WTC11 (cell line): Measurements from ENCODE around the gene CMA1. TPM values are rescaled to one million over a fixed set of nuclear protein-coding genes. Genes with fewer than 3 reads are reported as not detected.

Source experiments
- ATAC-seq: fragments of 200-7000 bp; cut with Tn5 transposase; 2 replicates; pipeline ENCODE4 v1.10.0; 2021; ENCODE audit warnings: mild to moderate bottlenecking, moderate library complexity
- CTCF ChIA-PET: fragments of 300-600 bp; sonication (Branson Sonifier 250); formaldehyde crosslinking; loops from one replicate; lab custom pipeline; 2021; ENCODE audit warnings: antibody characterized with exemption; lab: Charles Lee
- POLR2A ChIA-PET: fragments of 350-600 bp; sonication (Branson Sonifier 250); formaldehyde crosslinking; loops from one replicate; lab custom pipeline; 2021; ENCODE audit warnings: antibody characterized with exemption; lab: Charles Lee
- DNase-seq: peaks from one replicate; pipeline ENCODE4 v3.0.0; 2021; ENCODE audit warnings: low spot score
- H3K27ac Mint-ChIP-seq: 2 replicates; pipeline ENCODE4 v1.8.0; 2021; ENCODE audit warnings: mixed read lengths
- H3K27me3 Mint-ChIP-seq: 2 replicates; pipeline ENCODE4 v1.8.0; 2021; ENCODE audit warnings: low read depth, mild to moderate bottlenecking, moderate library complexity, mixed read lengths
- H3K36me3 Mint-ChIP-seq: 2 replicates; pipeline ENCODE4 v1.8.0; 2021; ENCODE audit warnings: mixed read lengths
- H3K4me1 Mint-ChIP-seq: 2 replicates; pipeline ENCODE4 v1.8.0; 2022; ENCODE audit warnings: mixed read lengths
- H3K4me3 Mint-ChIP-seq: 2 replicates; pipeline ENCODE4 v1.8.0; 2021; ENCODE audit warnings: mild to moderate bottlenecking, moderate library complexity, mixed read lengths
- H3K9me3 Mint-ChIP-seq: 2 replicates; pipeline ENCODE4 v1.8.0; 2021; ENCODE audit warnings: mixed read lengths
- CREB1 ChIP-seq: sonication (generic); formaldehyde crosslinking; IDR thresholded peaks from 2 replicates; pipeline ENCODE4 v1.8.0; 2023; ENCODE audit warnings: mild to moderate bottlenecking, missing genetic modification reagents
- CREM ChIP-seq: sonication (generic); formaldehyde crosslinking; IDR thresholded peaks from 2 replicates; pipeline ENCODE4 v1.8.1; 2022; ENCODE audit warnings: mild to moderate bottlenecking, missing genetic modification reagents, moderate library complexity
- CTCF ChIP-seq: fragments of 200-600 bp; IDR thresholded peaks from 2 replicates; pipeline ENCODE4 v1.8.0; 2022; ENCODE audit warnings: antibody characterized with exemption
- ELF4 ChIP-seq: sonication (generic); formaldehyde crosslinking; IDR thresholded peaks from 2 replicates; pipeline ENCODE4 v1.8.1; 2022; ENCODE audit warnings: low read depth, mild to moderate bottlenecking, moderate library complexity, missing genetic modification reagents
- EMX1 ChIP-seq: fragments of 250-450 bp; sonication (Bioruptor Pico); IDR thresholded peaks from 2 replicates; pipeline ENCODE4 v1.8.0; 2021; ENCODE audit warnings: mild to moderate bottlenecking
- GRHL2 ChIP-seq: fragments of 250-450 bp; sonication (Bioruptor Pico); IDR thresholded peaks from 2 replicates; pipeline ENCODE4 v1.8.0; 2022; ENCODE audit warnings: mild to moderate bottlenecking, moderate library complexity; ENCODE audit not compliant: insufficient replicate concordance, severe bottlenecking
- MLX ChIP-seq: sonication (generic); formaldehyde crosslinking; IDR thresholded peaks from 2 replicates; pipeline ENCODE4 v1.8.1; 2023; ENCODE audit warnings: mild to moderate bottlenecking, missing genetic modification reagents, moderate library complexity
- MYBL2 ChIP-seq: sonication (generic); formaldehyde crosslinking; IDR thresholded peaks from 2 replicates; pipeline ENCODE4 v1.8.1; 2023; ENCODE audit warnings: mild to moderate bottlenecking, moderate library complexity, missing genetic modification reagents
- NR2C2 ChIP-seq: sonication (generic); formaldehyde crosslinking; IDR thresholded peaks from 2 replicates; pipeline ENCODE4 v1.8.0; 2022; ENCODE audit warnings: mild to moderate bottlenecking, missing genetic modification reagents
- OVOL2 ChIP-seq: fragments of 250-450 bp; sonication (Bioruptor Pico); IDR thresholded peaks from 2 replicates; pipeline ENCODE4 v1.9.0; 2021; ENCODE audit warnings: mild to moderate bottlenecking, borderline replicate concordance
- PREB ChIP-seq: sonication (generic); formaldehyde crosslinking; IDR thresholded peaks from 2 replicates; pipeline ENCODE4 v1.8.1; 2022; ENCODE audit warnings: mild to moderate bottlenecking, missing genetic modification reagents, moderate library complexity, borderline replicate concordance
- PRRX2 ChIP-seq: fragments of 250-450 bp; sonication (Bioruptor Pico); IDR thresholded peaks from 2 replicates; pipeline ENCODE4 v1.8.0; 2021; ENCODE audit warnings: mild to moderate bottlenecking
- ZBTB21 ChIP-seq: sonication (generic); formaldehyde crosslinking; IDR thresholded peaks from 2 replicates; pipeline ENCODE4 v1.8.1; 2023; ENCODE audit warnings: mild to moderate bottlenecking, missing genetic modification reagents, borderline replicate concordance
- ZNF219 ChIP-seq: sonication (generic); formaldehyde crosslinking; IDR thresholded peaks from 2 replicates; pipeline ENCODE4 v1.8.0; 2023; ENCODE audit warnings: missing genetic modification reagents, mild to moderate bottlenecking, borderline replicate concordance
- ZNF317 ChIP-seq: sonication (generic); formaldehyde crosslinking; IDR thresholded peaks from 2 replicates; pipeline ENCODE4 v1.8.1; 2023; ENCODE audit warnings: low read depth, mild to moderate bottlenecking, moderate library complexity, missing genetic modification reagents, borderline replicate concordance
- ZSCAN18 ChIP-seq: fragments of 250-450 bp; sonication (Bioruptor Pico); IDR thresholded peaks from 2 replicates; pipeline ENCODE4 v2.1.2; 2022; ENCODE audit warnings: mild to moderate bottlenecking, moderate library complexity
- total RNA-seq: library from RNA; stranded (reverse); gene quantifications from 3 replicates; pipeline ENCODE4 v1.2.3, GENCODE V29; 2021
- TF ChIP-seq, protein P1 (sequence below): sonication (generic); formaldehyde crosslinking; IDR thresholded peaks from 2 replicates; pipeline ENCODE4 v1.8.0; 2023; ENCODE audit warnings: missing genetic modification reagents
- TF ChIP-seq, protein P2 (sequence below): sonication (generic); formaldehyde crosslinking; IDR thresholded peaks from 2 replicates; pipeline ENCODE4 v1.8.1; 2023; ENCODE audit warnings: mild to moderate bottlenecking, missing genetic modification reagents
- TF ChIP-seq, protein P3 (sequence below): fragments of 250-450 bp; sonication (Bioruptor Pico); conservative IDR thresholded peaks from 2 replicates; pipeline ENCODE4 v1.9.0; 2021; ENCODE audit warnings: mild to moderate bottlenecking

Gene CMA1
- total RNA-seq, 1 experiment from 2014 or later: not detected

DNA sequence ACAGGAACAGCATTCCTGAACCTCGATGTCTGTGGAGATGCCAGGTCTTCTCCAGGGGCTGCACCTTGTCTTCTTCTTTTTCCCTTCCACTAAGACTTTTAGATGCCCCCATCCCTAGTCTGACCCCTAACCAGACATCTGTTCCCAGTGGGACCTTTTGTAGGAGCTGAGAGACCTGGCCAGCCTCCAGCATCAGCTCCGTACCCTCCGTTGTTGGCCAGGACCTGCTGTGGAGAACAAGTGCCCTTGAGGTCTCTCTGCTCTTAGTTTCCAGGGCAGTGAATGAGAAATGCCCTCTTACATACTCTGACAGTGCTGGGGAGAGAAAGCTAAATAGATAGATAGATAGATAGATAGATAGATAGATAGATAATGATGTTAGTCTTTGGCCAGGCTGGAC, 48.7 kb downstream of the CMA1 start:
- ChIA-PET CTCF (interaction anchor here (1.0 kb wide), 1 partner anchor 27 kb away, joined by 5 read pairs; no protein-coding TSS in a partner anchor), POLR2A (no interaction called here)
- no peak for DNase-seq
- H3K36me3 Mint-ChIP-seq: peaks cover 6% of the 10 kb centered on the region
- peaks cover 10% of the 10 kb centered on the region for H3K27me3 Mint-ChIP-seq
- no peaks in the 10 kb centered on the region for H3K4me1 Mint-ChIP-seq
- no peak for TF ChIP-seq CTCF
- TF ChIP-seq, protein P1, sequence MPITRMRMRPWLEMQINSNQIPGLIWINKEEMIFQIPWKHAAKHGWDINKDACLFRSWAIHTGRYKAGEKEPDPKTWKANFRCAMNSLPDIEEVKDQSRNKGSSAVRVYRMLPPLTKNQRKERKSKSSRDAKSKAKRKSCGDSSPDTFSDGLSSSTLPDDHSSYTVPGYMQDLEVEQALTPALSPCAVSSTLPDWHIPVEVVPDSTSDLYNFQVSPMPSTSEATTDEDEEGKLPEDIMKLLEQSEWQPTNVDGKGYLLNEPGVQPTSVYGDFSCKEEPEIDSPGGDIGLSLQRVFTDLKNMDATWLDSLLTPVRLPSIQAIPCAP (CRISPR knock-in tag): no peak
- no peak for TF ChIP-seq MYBL2 (CRISPR knock-in tag)
- no peak for TF ChIP-seq OVOL2 (CRISPR knock-in tag)
- TF ChIP-seq GRHL2: no peak
- TF ChIP-seq EMX1 (CRISPR knock-in tag): no peak
- TF ChIP-seq PRRX2 (CRISPR knock-in tag): no peak
- TF ChIP-seq ZNF317 (CRISPR knock-in tag): no peak
- TF ChIP-seq PREB (CRISPR knock-in tag): no peak
- TF ChIP-seq ZBTB21: no peak
- no peak for ATAC-seq
- H3K9me3 Mint-ChIP-seq: peaks cover 25% of the 10 kb centered on the region
- no peak overlapping the region for H3K27ac Mint-ChIP-seq
- H3K4me3 Mint-ChIP-seq: no peak overlapping the region

- H3K4me1 Mint-ChIP-seq: no peaks in the 10 kb centered on the region
- peaks cover 12% of the 10 kb centered on the region for H3K36me3 Mint-ChIP-seq
- no peak for DNase-seq
- CTCF ChIA-PET: interaction anchor here (0.6 to 0.8 kb wide), 2 partner anchors 22 to 131 kb away, joined by 3 to 4 read pairs; no protein-coding TSS in a partner anchor
- no peak overlapping the region for H3K27ac Mint-ChIP-seq
- H3K9me3 Mint-ChIP-seq: peaks cover 31% of the 10 kb centered on the region
- H3K4me3 Mint-ChIP-seq: no peak overlapping the region
- H3K27me3 Mint-ChIP-seq: peaks cover 10% of the 10 kb centered on the region
- TF ChIP-seq ZNF219: no peak
- TF ChIP-seq, protein P1 (CRISPR knock-in tag): no peak
- TF ChIP-seq, all 79 proteins: peak for 0
- POLR2A ChIA-PET: no interaction called here
- ATAC-seq: no peak
These were observed 49.3 kb downstream of the CMA1 start for GRCh38 chr14:24458736-24459135.

GRCh38 chr14:24456980-24457379, 51.1 kb downstream of the CMA1 start:
- no peak overlapping the region for H3K4me3 Mint-ChIP-seq
- POLR2A ChIA-PET: no interaction called here
- CTCF ChIA-PET: no interaction called here
- peaks cover 10% of the 10 kb centered on the region for H3K27me3 Mint-ChIP-seq
- DNase-seq (no peak), ATAC-seq (no peak)
- no peaks in the 10 kb centered on the region for H3K4me1 Mint-ChIP-seq
- H3K9me3 Mint-ChIP-seq: peaks cover 45% of the 10 kb centered on the region
- peaks cover 28% of the 10 kb centered on the region for H3K36me3 Mint-ChIP-seq
- no peak overlapping the region for H3K27ac Mint-ChIP-seq
- TF ChIP-seq, protein P2, sequence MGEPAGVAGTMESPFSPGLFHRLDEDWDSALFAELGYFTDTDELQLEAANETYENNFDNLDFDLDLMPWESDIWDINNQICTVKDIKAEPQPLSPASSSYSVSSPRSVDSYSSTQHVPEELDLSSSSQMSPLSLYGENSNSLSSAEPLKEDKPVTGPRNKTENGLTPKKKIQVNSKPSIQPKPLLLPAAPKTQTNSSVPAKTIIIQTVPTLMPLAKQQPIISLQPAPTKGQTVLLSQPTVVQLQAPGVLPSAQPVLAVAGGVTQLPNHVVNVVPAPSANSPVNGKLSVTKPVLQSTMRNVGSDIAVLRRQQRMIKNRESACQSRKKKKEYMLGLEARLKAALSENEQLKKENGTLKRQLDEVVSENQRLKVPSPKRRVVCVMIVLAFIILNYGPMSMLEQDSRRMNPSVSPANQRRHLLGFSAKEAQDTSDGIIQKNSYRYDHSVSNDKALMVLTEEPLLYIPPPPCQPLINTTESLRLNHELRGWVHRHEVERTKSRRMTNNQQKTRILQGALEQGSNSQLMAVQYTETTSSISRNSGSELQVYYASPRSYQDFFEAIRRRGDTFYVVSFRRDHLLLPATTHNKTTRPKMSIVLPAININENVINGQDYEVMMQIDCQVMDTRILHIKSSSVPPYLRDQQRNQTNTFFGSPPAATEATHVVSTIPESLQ (CRISPR knock-in tag): no peak
- no peak for TF ChIP-seq MLX (CRISPR knock-in tag)
- no peak for TF ChIP-seq ELF4
- no peak for TF ChIP-seq CTCF
- no peak for TF ChIP-seq CREB1 (CRISPR knock-in tag)
- no peak for TF ChIP-seq CREM
- TF ChIP-seq, protein P3, sequence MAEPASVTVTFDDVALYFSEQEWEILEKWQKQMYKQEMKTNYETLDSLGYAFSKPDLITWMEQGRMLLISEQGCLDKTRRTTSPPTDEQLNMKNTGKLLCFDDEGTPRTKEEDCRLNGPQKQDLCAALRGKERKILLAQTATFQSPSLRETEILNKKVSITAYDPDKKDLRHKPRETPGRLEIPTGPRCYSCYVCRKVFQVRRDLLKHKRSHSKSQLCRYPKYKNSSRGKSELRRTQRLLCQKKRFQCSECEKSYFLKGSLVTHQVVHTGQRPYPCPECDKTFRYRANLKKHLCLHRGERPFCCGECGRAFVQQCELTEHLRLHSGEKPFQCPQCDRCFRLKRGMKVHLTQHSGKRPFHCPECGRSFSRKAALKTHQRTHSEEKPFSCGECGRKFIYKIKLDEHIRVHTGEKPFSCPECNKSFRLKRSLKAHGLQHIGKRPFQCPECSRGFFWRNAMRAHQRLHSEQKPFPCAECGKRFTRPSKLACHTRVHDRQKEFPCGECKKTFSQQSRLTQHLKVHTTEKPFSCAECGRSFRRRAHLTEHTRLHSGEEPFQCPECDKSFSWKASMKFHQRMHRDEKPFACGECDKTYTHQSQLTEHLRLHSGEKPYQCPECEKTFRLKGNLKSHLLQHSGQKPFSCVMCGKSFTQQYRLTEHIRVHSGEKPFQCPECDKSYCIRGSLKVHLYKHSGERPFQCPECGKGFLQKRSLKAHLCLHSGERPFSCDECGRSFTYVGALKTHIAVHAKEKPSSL (CRISPR knock-in tag): no peak
- no peak for TF ChIP-seq ZSCAN18 (CRISPR knock-in tag)
- TF ChIP-seq NR2C2 (CRISPR knock-in tag): no peak
